CD4-positive, alpha-beta T cell treated with Interleukin-6 at 100 ng/mL for 8 hours (primary cell): Measurements from ENCODE around the gene SPATS2.
"Not testable (repeated sequence)": the region's sequence is repeated elsewhere in the genome, so short reads cannot be mapped to it uniquely, and the experiment has no call there.

Experiments used
- DNase-seq: peaks from one replicate; pipeline ENCODE4 v3.0.0-alpha.2; 2020; ENCODE audit warnings: mixed read lengths, low spot score

The SPATS2 gene

DNA sequence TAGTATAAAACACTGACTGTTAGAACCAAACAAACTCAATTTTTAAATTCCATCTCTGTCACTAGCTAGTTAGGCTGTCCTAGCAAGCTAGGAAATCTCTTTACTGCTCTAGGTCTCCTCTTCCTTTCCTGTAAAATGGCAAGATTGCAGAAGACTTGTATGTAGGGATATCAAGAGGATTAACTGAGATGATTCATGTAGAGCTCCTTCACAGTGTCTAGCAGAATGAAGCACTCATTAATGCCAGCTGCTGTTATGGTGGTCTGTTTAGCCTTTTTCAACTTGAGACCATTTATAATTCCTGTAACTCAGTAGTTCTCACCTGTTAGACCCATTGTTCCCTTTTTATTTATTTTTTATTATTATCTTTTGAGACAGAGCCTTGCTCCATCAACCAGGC, 103.7 kb downstream of the SPATS2 start:
- no peak for DNase-seq

GRCh38 chr12:49471557-49471956, 104.3 kb downstream of the SPATS2 start:
- no peak for DNase-seq

DNA sequence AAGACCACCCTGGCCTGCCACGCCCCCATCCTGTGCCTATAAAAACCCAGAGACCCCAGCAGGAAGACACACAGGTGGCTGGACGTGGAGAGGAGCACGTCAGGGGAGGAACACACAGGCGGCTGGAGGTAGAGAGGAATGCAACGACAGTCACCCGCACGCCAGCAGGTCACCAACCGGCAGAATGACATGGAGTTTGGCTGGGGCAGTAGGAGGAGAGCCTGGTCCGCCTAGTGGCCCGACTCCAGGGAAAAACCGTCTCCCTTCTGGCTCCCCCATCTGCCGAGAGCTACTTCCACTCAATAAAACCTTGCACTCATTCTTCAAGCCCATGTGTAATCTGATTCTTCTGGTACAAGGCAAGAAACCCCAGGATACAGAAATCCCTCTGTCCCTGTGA, 108.8 kb downstream of the SPATS2 start:
- no peak for DNase-seq

GRCh38 chr12:49478949-49479664, 111.8 kb downstream of the SPATS2 start:
- DNase-seq, result no peak

GRCh38 chr12:49482095-49483051, 115.1 kb downstream of the SPATS2 start:
- DNase-seq, result no peak

DNA sequence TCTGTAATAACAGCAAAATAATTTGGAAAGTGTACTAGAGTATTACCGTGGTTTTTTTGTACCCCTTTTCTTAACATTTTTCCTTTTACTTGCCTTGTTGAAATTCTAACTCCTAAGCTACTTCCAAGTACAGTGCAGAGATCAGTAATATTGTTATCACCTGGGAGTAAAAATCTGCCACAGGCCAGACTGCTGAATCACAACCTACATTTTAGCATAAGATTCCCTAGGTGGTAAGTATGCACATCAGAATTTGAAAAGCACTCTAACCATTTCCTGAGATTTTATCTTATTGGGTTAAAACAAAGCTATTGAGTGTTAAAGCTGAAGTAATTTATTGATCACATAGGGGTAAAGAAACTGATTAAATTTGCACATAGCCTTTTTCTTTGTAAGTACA, 116.4 kb downstream of the SPATS2 start:
- DNase-seq, result no peak

DNA sequence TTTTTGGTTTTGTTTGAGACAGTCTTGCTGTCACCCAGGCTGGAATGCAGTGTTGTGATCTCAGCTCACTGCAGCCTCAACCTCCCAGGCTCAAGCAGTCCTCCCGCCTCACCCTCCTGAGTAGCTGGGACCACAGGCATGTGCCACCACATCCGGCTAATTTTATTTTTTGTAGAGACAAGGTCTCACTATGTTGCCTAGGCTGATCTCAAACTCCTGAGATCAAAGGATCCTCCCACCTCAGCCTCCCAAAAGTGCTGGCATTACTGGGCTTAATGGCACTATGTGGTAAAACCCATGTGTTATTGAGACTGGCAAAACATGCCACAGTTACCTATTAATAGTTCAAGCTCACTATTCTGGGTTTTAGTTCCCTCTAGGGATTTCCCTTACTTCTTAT, 120.3 kb downstream of the SPATS2 start:
- no peak for DNase-seq

DNA sequence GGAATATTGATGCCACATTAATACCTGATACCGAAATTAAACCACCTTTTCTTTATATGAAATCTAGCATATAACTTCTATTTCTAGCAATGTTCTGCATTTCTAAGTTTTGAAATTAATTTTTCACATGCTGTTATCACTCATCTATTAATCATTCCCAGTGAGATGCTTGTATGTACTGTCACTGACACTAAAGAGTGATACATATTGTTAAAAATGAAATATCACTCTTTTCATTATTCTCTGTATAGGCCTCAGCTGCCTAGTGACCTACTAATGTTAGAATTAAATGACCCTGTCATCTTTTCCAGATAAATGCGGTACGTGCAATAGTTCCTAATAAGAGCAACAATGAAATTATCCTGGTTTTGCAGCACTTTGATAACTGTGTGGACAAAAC, 121.9 kb downstream of the SPATS2 start:
- DNase-seq, result no peak

DNA sequence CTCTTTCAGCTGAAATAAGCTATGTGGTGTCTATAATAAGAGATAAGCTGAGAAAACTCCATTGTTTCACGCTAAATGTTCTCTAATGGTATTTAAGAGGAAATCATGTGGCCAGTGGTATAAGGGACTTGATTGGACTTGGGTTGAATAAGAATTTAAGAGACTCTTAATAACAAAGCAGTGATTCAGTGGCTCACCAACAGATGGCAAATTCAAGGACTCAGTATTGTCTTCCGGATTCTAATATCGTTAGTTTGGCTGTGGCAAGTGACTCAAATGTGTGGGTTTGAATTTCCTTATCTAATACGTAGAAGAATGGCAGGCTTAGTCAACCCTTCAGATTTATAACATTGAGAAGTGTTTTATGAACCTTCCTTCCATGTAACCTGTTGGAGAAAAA, 122.5 kb downstream of the SPATS2 start:
- DNase-seq, result no peak

GRCh38 chr12:49491823-49492222, 124.6 kb downstream of the SPATS2 start:
- DNase-seq, result no peak

DNA sequence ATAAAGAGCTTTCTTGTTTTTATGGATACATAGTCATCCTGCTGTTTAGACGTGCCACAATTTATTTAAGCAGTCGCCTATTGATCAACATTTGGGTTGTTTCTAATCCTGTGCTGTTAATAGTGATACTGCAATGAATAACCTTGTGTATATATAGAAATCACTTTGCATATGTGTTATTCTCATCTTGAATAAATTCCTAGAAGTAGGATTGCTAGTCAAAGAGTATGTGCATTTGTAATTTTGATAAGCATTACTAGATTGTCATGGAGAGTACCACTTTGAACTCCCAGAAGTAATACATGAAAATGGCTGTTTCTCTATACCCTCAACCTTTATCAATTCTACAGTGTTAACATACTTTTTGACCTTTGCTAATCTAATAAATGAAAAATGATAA, 126.6 kb downstream of the SPATS2 start:
- no peak for DNase-seq

GRCh38 chr12:49496417-49497360, 129.4 kb downstream of the SPATS2 start:
- no peak for DNase-seq

DNA sequence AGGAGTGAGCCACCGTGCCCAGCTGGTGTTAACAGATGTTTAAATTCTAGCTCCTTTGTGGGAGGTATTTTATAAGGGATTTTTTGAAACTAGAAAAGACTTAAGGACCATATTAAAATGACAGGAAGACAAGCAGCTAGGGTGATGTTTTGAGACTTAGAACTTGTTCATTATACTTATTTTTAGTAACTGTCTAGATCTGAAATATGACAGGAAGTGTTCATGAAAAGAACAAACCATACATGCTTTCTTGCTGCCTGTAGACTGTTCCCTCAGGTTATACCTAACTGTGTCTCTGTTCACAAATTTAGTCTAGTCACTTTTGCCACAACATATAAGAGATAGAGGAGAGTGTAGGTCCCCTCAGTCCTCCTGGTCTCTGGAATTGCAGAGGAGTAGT, 134.6 kb downstream of the SPATS2 start:
- DNase-seq, result no peak

DNA sequence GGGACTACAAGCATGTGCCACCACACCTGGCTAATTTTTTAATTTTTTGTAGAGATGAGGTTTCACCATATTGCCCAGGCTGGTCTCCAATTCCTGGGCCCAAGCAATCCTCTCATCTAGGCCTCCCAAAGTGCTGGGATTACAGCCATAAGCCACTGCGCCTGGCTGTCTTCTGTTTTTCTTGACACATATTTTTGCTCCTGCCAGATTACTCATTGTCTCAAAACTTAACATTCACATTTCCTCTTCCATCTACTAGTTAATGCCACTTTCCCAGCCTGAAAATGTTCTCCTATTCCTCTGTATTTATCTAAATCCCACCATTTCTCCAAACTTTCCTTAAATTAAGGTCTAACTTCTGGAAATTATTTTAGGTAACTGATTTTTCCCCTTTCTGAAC, 135.3 kb downstream of the SPATS2 start:
- no peak for DNase-seq

DNA sequence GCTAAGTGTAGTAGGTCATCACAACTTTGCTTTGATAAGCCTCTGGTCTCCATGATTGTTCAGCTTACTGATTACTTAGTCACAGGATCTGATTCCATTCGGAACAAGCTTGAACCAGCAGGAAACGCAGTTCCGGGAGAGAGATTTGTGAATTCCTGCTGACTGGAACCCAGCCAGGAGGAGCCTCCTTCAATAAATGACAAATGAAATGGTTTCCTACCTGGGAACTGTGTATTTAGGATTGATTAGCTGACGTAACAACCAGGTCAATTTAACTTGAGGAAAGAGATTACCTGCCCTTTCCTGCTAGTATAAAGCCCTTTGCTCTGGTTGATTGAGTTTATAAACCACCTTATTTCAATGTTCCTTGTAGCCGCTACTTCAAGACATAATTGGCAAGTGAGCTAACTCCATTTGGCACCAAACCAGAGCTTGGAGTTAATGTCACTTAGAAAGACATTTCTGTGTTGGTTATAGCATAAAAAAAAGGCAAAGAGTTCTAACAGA, 136.5 kb downstream of the SPATS2 start:
- no peak for DNase-seq

- DNase-seq, result no peak
Observed at GRCh38 chr12:49505672-49506071, 138.4 kb downstream of the SPATS2 start.

DNA sequence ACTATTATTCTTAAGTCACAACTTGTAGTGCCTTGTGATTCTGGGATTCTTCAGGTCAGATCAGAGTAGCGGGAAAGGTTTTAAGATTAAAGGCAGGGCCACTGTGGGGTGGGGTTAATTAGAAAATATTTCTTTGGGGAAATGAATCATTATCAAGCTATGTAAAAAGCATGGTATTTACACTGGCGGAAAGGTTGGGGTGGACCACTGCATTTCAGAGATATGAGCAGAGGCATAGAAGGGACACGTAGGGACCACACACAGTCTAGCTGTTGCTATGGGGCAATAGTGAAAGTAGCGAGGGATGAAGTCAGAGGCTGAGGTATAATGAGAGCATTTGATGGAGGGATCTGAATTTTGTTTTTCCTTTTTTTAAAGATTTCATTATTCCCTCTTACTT, 139.9 kb downstream of the SPATS2 start:
- no peak for DNase-seq

DNA sequence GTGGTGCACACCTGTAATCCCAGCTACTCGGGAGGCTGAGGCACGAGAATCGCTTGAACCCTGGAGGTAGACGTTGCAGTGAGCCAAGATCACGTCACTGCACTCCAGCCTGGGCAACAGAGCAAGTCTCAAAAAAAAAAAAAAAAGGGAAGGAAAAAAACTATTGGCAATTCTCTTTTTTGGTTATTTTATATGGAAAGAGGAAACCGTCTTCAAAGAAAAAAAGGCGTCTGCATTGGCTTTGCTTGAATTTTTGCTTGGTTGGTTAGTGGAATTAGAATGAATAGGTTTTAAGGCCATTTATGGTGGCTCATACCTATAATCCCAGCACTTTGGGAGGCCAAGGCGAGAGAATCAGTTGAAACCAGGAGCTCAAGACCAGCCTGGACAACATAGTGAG, 142.4 kb downstream of the SPATS2 start:
- not testable (repeated sequence) for DNase-seq

DNA sequence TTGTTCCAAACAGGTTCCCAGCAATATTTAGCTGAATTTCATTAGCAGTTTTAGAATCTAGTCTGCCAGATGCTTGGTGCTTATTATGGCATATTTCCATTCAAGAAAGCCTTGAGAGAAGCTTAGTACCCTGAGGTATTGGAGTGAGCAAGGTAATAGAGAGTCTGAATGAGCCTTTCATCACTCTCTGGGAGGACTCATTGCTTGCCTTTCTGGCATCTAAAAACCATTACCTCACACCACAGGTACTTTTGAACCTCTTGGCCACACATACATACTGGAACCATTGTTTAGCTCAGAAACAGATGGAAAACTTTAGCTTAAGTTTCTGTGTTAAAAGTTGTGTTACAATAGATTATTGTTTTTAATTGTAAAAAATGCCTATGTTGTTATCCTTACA, 144.1 kb downstream of the SPATS2 start:
- DNase-seq, result no peak

DNA sequence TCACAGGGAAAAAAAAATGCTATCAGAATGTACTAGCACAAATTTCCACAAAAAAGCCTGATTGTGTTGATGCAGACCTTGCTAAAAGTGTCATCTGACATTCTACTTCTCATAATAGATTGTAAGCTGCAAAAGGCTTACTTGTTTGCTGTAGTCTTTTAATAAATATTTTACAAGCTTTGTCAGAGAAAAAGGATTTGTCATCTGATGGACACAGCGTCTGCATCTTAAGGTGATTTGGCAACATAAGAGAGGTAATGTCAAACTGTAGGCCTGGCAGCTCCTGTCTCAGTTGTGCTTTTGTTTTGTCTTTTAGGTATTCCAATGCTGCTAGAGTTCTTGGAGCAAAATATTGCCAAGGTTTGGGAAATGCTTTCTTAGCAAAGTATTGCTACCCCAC, 145.3 kb downstream of the SPATS2 start:
- DNase-seq, result no peak

- DNase-seq, result no peak
Observed at GRCh38 chr12:49515266-49515665, 148.0 kb downstream of the SPATS2 start.
